Right cardiac atrium (tissue), 5 donors: Measurements from ENCODE around the gene DUSP15. TPM values are rescaled to one million over a fixed set of nuclear protein-coding genes. Genes with fewer than 3 reads are reported as not detected.

ENCODE experiments used
- ATAC-seq, 2 donors: fragments of 200-7000 bp; cut with Tn5 transposase; one replicate each; pipeline versions ENCODE4 v1.8.0 to v1.9.1; 2020; ENCODE audit warnings: moderate library complexity in 2 of 2, mild to moderate bottlenecking in 1 of 2
- DNase-seq, 3 donors: peaks; one replicate each; pipeline ENCODE4 v3.0.0-alpha.2; 2020
- H3K27ac ChIP-seq: one replicate; pipeline ENCODE4 v1.5.1; 2013; ENCODE audit warnings: mild to moderate bottlenecking, low read length, control low read depth, moderate library complexity
- H3K27me3 ChIP-seq: one replicate; pipeline ENCODE4 v1.6.1; 2013; ENCODE audit not compliant: control insufficient read depth, insufficient read depth
- H3K4me1 ChIP-seq: one replicate; pipeline ENCODE4 v1.6.1; 2013; ENCODE audit warnings: low read length; ENCODE audit not compliant: control insufficient read depth, insufficient read depth
- H3K4me3 ChIP-seq: one replicate; pipeline ENCODE4 v1.5.1; 2013; ENCODE audit warnings: low read length, control low read depth
- H3K9me3 ChIP-seq: one replicate; pipeline ENCODE4 v1.6.1; 2013; ENCODE audit warnings: low read length; ENCODE audit not compliant: control insufficient read depth
- WGBS: extraction: QIAGEN DNeasy Blood & Tissue Kit; methylation state at CpG from one replicate; pipeline ENCODE4 v1.1.7; 2013; 5-methylcytosine and 5-hydroxymethylcytosine counted together
- intact Hi-C, 4 donors: fragments of 100-400 bp; cut with DNase I; formaldehyde crosslinking; loops; one replicate each; pipeline versions ENCODE4 v1.11.0 to v1.14.0; 2022 to 2023
- polyA plus RNA-seq: library from polyadenylated mRNA; stranded (reverse); fragments of 200-250 nt; gene quantifications from one replicate; pipeline ENCODE4 v1.2.3, GENCODE V29; 2013
- total RNA-seq, 4 donors: library from RNA; stranded (reverse); fragmentation: NEBNext Ultra II Directional; extraction: Animal tissue kit (Norgen Biotek cat#: 25700); gene quantifications; one replicate each; pipeline ENCODE4 v1.2.1, GENCODE V29; 2021
- donor health status: healthy with polysubstance abuse.
- donor health status: DM: no; HTN: yes; CAD: no.
- donor health status: DM: no; HTN: no; CAD: no.
- donor health status: DM: no; HTN: yes; CAD: no; lungs with severe emphysema.
- donor health status: DM: yes; HTN: yes; CAD: no.

The DUSP15 gene
- total and polyA plus RNA-seq, 5 donors: 6.6 to 11.0 (median 7.2) TPM

GRCh38 chr20:31859266-31859997, 10.9 kb downstream of the DUSP15 start:
- WGBS: 95% methylated on average over 5 of the region's 5 CpGs
- Histone ChIP-seq H3K27me3 (no peaks in the 10 kb centered on the region), H3K27ac (no peak overlapping the region), H3K4me1 (no peaks in the 10 kb centered on the region), H3K4me3 (no peak overlapping the region), H3K9me3 (no peaks in the 10 kb centered on the region)
- ATAC-seq: no peak
- peak in 1 of 3 donors; percentile 42 for DNase-seq
- intact Hi-C loops: loop anchor here in 3 of 4 donors (10.0 kb wide), 3 partner anchors 95 to 235 kb away; partner anchors contain the start of gene PDRG1 (in 1 of the 3)

GRCh38 chr20:31858760-31859083, 11.6 kb downstream of the DUSP15 start:
- DNase-seq (no peak), ATAC-seq (no peak)
- Histone ChIP-seq H3K4me3 (no peak overlapping the region), H3K27ac (no peak overlapping the region), H3K27me3 (no peaks in the 10 kb centered on the region), H3K4me1 (no peaks in the 10 kb centered on the region), H3K9me3 (no peaks in the 10 kb centered on the region)
- 46% methylated on average over 3 of the region's 3 CpGs for WGBS
- intact Hi-C loops: loop anchor here in 3 of 4 donors (10.0 kb wide), 3 partner anchors 96 to 236 kb away; partner anchors contain the start of gene PDRG1 (in 1 of the 3)

- H3K4me3 ChIP-seq: no peak overlapping the region
- H3K9me3 ChIP-seq: no peaks in the 10 kb centered on the region
- intact Hi-C loops: loop anchor here in 3 of 4 donors (10.0 kb wide), 3 partner anchors 97 to 237 kb away; partner anchors contain the start of gene PDRG1 (in 1 of the 3)
- DNase-seq (peak in 1 of 3 donors; percentile 25), ATAC-seq (no peak)
- no peak overlapping the region for H3K27ac ChIP-seq
- no peaks in the 10 kb centered on the region for H3K27me3 ChIP-seq
- WGBS: 78% methylated on average over 15 of the region's 15 CpGs
- no peaks in the 10 kb centered on the region for H3K4me1 ChIP-seq
Observed at GRCh38 chr20:31857861-31858759, 12.2 kb downstream of the DUSP15 start.

GRCh38 chr20:31856516-31856915, 13.8 kb downstream of the DUSP15 start:
- ATAC-seq (no peak), DNase-seq (peak in 1 of 3 donors; percentile 3)
- H3K4me1 ChIP-seq: no peaks in the 10 kb centered on the region
- WGBS: 68% methylated on average over 3 of the region's 3 CpGs
- intact Hi-C loops: loop anchor here in 3 of 4 donors (10.0 kb wide), 3 partner anchors 98 to 238 kb away; partner anchors contain the start of gene PDRG1 (in 1 of the 3)
- no peaks in the 10 kb centered on the region for H3K27me3 ChIP-seq
- H3K27ac ChIP-seq: no peak overlapping the region
- H3K4me3 ChIP-seq: no peak overlapping the region
- no peaks in the 10 kb centered on the region for H3K9me3 ChIP-seq

- ATAC-seq: no peak
- H3K4me1 ChIP-seq: no peaks in the 10 kb centered on the region
- no peaks in the 10 kb centered on the region for H3K27me3 ChIP-seq
- H3K4me3 ChIP-seq: no peak overlapping the region
- H3K27ac ChIP-seq: no peak overlapping the region
- 81% methylated on average over 7 of the region's 7 CpGs for WGBS
- peak in 1 of 3 donors; percentile 10 for DNase-seq
- intact Hi-C loops: loop anchor here (2.0 to 10.0 kb wide), 6 partner anchors 99 to 241 kb away; partner anchors contain the start of gene PDRG1 (in 4 of the 4)
- no peaks in the 10 kb centered on the region for H3K9me3 ChIP-seq
Observed at GRCh38 chr20:31853481-31853880, 16.8 kb downstream of the DUSP15 start.

- Histone ChIP-seq H3K4me3 (no peak overlapping the region), H3K27ac (no peak overlapping the region), H3K9me3 (no peaks in the 10 kb centered on the region), H3K27me3 (no peaks in the 10 kb centered on the region), H3K4me1 (no peaks in the 10 kb centered on the region)
- whole genome bisulfite sequencing: 68% methylated on average over 11 of the region's 11 CpGs
- intact Hi-C loops: loop anchor here (5.0 to 10.0 kb wide), 5 partner anchors 101 to 243 kb away; partner anchors contain the start of gene PDRG1 (in 3 of the 4)
- ATAC-seq: no peak
- DNase-seq: peak in 1 of 3 donors; percentile 16
Observed at GRCh38 chr20:31851240-31851955, 18.9 kb downstream of the DUSP15 start.

- Histone ChIP-seq H3K4me3 (no peak overlapping the region), H3K4me1 (no peaks in the 10 kb centered on the region), H3K27me3 (no peaks in the 10 kb centered on the region), H3K9me3 (no peaks in the 10 kb centered on the region), H3K27ac (no peak overlapping the region)
- ATAC-seq: no peak
- intact Hi-C loops: no loop called here
- DNase-seq: peak in 1 of 3 donors; percentile 37
- WGBS: 30% methylated on average over 45 of the region's 45 CpGs
Observed at GRCh38 chr20:31849306-31849930, 20.9 kb downstream of the DUSP15 start.

GRCh38 chr20:31848088-31848999, 22.0 kb downstream of the DUSP15 start:
- Histone ChIP-seq H3K27ac (no peak overlapping the region), H3K9me3 (no peaks in the 10 kb centered on the region), H3K27me3 (no peaks in the 10 kb centered on the region), H3K4me3 (no peak overlapping the region), H3K4me1 (no peaks in the 10 kb centered on the region)
- intact Hi-C loops: no loop called here
- WGBS: 86% methylated on average over 32 of the region's 32 CpGs
- no peak for ATAC-seq
- DNase-seq: peak in 1 of 3 donors; percentile 15

- no peak for DNase-seq
- intact Hi-C loops: no loop called here
- 83% methylated on average over 3 of the region's 3 CpGs for WGBS
- no peaks in the 10 kb centered on the region for H3K27me3 ChIP-seq
- peaks cover 3% of the 10 kb centered on the region for H3K4me1 ChIP-seq
- H3K9me3 ChIP-seq: no peaks in the 10 kb centered on the region
- no peak for ATAC-seq
- no peak overlapping the region for H3K27ac ChIP-seq
- no peak overlapping the region for H3K4me3 ChIP-seq
Observed at GRCh38 chr20:31846793-31847138, 23.6 kb downstream of the DUSP15 start.
